Measurements from ENCODE around the gene ZNF750.

The ZNF750 gene

DNA sequence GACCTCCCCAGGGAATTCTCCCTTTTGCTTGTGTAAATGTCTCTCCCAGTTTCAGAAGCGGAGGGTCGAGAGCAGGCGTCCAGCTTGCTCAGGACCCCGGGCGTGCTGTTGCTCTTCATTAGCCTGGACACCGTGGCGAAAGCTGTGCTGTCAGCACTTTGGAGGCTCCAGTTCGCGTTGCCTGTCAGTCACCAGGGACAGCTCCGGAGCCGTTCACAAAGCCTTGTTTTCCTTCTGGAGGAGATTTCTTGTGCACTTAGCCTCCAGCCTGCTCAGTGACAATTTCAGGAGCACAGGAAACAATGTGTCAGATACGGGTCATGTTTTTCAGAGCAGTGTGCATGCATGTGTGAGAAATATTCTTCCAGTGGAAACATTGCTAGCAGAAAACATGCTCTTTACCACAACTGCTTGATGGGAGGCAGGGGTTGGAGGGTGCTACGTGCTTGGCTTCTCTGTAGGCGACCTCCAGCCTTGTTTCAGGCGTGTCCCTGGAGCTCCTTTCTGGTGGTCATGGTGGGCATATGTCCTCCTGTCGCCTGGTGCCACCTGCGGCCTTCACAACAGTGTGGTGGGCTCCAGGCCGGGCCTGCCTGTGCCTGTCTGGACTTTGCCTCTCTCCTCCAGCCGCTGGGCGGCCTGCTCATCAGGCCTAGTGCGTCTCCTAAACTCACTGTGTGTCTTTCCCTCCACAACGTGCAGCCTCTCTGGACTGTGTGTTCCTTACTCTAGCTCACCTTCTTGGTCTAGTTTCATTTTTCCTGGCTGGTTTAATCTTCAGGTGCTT lies 29.0 kb downstream of the ZNF750 start:
- no peak for DNase-seq

DNA sequence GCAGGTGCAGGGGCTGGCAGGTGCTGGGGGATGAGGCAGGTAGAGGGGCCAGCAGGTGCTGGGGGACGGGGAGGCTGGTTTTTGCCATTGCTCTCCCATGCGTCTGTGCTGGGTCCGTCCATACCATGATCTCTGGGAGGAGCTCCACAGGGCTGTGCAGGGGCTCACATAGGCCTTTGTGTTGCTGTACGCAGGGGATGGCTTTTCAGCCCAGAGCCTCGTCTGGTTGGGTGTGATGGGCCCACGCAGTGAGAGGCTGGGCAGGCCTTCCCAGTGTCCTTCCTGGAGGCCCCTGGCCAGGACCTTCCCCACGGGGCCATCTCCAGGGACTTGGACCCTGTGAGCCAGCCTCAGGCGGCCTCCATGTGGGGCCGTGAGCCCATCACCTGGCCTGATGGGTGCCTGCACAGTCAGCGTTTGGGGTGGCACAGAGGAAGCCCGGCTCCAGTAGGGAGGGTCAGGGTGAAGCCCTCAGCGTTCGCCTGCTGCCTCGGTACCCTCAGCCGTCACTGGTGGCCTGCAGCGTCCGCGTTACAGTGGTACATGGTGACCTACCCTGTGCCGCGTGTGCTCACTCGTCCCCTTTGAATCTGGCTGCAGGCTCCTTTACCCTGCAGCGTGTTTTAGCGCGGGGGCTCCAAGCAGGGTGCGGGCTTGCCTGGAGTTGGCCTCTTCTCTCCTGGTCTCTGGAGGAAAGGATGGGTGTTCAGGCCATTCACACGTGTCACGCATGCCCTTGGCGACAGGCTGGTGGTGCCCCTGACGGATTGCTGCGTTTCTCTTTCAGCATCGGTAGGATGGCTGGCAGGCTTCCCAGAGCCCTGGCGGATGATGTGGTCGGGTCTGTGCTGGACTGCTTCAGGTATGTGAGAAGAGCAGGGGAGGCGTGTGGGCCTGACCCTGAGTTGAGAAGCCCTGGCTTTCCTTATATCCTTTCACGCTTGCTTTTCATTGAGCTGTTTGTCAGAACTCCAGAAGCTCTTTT lies 30.6 kb downstream of the ZNF750 start:
- DNase-seq, result no peak

DNA sequence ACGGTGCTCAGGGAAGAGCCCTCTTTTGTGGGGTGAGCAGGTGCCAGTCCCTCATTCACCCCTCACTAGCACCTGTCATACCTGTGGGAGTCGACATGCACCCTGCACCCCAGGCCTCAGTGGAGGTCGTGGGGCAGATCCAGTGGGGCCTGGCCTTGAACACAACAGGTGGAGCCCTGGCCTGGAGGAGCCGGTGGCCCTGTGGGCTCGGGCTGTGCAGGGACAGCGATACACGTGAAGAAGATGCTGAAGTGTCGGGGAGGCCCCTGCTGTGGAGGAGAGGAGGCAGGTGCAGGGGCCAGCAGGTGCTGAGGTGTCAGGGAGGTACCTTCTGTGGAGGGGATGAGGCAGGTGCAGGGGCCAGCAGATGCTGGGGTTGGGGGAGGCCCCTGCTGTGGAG lies 31.8 kb downstream of the ZNF750 start:
- no peak for DNase-seq

DNA sequence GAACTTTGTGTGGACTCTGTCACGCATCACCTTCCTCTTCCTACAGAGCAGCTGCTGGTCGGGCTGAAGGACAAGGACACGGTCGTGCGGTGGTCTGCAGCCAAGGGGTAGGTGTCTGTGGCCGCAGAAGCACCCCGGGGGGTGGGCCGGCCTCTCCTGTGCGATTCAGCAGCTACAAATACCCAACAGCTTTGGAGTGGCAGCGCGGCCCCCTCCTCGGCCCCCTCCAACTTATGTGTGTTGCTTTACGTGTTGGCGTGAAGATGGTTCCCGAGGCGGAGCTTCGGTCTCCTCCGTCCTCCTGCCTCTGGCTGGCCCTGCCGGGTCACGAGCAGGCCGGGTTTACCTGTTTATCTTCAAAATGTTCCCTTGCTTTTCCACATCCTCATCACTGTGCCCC lies 32.3 kb downstream of the ZNF750 start:
- DNase-seq, result no peak

DNA sequence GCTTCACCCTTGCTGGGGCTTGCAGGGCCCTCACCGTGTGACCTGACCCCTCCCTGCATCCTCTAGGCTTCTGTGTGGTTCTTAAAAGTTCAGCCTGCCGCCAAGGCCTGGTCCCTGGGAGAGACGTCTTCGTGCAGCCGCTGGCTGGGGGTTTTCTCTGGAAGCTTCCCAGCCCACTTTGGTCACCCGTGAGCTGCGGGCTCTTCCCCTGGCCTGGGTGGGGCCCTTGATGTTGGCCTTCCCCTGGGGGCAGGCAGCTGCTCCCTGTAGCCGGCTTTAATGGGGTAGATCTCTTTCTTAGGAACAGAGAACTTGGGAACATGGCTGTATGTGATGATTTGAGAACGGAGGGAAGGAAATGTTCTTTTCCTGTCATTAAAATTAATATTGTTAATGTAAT lies 32.7 kb downstream of the ZNF750 start:
- DNase-seq, result no peak

DNA sequence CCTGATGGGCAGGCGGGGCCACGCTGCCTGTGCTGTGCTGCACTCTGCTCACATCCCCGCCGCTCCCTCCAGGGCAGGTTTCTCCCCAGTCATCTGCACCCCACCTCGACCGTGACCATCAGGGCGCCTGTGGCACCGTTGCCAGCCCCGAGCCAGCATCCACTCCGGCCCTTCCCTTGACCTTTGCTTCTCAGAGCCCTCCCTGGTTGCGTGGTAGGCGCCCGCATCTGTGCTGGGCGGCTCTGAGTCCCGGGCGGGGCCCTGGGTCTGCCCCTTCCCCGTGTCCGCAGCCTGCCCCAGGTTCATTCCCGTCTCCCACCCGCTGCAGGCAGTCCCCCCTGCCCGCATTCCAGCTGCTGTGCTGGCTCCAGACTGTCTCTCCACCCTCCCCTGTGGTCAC lies 33.2 kb downstream of the ZNF750 start:
- no peak for DNase-seq

DNA sequence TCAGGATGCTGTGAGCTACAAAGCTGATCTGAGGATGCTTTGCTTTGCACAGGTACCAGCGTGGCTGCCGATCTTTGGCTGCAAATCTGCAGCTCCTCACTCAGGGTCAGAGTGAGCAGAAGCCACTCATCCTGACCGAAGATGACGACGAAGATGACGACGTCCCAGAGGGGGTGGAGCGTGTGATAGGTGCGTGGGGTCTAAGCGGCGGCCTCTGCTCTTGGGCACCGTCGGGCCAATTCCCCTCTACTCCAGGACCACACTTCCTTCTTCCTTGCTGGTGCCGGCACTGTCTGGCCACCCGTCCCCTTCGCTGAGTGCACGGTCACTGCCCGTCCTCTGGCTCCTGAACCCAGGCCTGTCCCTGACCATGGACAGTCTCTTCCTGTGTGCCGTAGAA lies 34.0 kb downstream of the ZNF750 start:
- DNase-seq, result no peak

DNA sequence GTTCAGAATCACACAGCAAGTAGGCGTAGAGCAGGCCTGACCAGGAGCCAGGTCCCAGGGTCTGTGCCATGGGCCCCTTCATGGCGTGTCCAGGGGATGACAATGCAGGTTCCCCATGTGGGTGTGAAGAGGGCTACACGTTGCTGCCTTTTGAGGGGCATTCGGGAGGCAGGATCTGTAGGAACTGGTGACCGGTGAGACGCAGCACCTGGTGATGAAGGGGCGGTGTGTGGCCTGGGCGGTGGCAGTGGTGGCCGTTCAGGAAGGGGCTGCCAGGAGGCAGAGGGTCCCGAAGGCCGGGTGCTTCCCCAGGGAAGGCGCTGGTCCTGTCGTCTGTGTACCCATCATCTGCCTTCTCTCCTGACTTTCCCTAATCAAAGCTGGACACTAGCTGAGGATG lies 34.6 kb downstream of the ZNF750 start:
- no peak for DNase-seq

DNA sequence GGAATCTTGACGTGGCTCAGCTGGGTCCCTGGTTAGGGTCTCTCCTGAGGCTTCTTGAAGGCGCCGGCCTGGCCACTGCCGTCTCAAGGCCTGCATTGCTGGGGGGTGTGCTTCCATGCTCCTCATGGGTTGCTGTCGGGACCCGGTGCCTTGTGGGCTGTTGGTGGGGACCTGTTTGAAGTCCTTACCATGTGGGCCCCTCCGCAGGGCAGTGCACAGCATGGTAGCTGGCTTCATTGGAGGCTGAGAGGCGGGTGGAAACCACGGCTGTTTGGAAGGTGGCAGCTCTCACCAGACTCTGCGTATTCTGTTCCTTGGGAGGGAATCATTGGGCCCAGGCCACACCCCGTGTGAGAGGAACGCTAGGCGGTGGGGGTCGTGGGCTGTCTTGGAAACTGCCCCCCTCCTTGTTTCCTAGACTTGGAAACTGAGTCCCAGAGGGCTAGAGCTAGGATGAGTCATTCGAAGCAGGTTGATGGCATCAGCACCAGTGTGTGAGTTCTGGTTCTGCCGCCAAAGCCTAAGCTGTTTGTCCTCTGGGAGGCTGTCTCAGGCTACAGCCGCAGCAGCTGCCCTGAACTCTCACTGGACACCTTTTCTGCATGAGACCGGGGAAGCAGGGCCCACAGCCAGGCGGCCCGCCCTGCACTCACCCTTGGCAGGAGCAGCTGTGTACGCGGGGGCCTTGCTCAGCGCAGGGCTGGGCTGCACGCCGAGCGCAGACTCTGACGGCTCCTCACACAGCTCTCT lies 35.2 kb downstream of the ZNF750 start:
- no peak for DNase-seq

DNA sequence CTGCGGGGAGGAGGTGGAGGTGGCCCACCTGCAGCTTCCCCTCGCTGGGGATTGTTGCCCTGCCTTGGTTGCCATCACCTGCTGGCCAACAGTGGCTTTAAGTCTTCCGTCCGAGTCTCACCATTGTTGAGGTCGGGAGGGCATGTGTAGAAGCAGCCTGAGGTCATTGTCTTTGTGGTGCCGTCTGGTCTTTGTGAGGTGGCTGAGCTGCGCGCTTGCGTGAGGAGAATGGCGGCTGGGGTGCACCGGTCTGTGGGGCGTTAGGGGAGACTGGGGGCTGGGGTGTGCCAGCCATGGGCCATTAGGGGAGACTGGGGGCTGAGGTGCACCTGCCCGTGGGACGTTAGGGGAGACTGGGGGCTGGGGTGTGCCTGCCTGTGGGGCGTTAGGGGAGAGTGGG lies 36.2 kb downstream of the ZNF750 start:
- DNase-seq, result no peak

DNA sequence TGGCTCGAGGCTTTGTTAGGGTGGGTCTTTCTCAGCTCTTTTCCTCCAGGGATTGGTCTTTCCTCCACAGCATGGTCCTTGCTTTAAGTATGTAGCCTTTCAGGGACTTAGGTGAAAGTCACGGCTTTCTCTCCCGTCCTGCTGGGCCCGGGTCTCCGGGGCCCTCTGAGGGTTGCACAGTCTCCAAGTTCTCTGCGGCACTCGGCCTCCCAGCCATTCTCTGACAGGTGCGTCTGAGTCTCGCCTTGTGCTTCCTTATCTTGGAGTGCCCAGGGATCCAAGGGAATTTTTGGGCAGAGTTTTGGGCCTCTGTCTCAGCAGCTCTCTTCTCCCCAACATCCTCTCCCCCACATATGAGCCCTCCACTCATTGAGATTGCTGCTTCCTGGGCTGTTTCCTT lies 36.6 kb downstream of the ZNF750 start:
- DNase-seq, result no peak

DNA sequence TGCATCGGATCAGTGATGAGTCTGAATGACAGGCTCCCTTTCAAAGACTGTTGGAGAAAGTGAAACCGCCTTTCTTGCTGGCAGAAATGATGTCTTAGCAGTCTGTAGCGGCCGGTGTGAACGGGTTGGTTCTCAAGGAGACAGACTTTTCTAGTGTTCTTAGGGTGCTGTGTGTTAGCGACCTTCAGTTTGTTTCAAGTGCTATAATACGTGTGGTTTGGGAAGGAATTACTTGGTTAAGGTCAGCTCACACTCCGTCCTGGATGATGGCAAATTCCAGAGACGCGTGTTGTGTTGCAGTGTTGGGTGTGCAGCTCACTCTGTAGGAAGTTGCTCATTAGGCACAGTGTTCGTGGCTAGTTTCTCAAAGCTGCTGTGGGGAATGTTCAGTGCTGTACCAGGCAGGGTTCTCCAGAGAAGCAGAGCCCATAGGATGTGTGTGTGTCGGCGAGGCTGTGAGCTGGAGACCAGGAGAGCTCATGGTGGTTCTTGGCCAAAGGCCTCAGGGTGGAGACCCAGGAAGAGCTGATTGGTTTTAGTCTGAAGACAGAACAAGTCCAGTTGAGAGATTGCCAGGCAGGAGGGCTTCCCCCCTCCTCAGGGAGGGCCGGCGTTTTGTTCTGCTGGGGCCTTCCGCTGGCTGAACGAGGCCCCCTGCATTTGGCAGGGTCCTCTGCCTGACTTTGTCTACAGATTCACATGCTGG lies 37.6 kb downstream of the ZNF750 start:
- no peak for DNase-seq

DNA sequence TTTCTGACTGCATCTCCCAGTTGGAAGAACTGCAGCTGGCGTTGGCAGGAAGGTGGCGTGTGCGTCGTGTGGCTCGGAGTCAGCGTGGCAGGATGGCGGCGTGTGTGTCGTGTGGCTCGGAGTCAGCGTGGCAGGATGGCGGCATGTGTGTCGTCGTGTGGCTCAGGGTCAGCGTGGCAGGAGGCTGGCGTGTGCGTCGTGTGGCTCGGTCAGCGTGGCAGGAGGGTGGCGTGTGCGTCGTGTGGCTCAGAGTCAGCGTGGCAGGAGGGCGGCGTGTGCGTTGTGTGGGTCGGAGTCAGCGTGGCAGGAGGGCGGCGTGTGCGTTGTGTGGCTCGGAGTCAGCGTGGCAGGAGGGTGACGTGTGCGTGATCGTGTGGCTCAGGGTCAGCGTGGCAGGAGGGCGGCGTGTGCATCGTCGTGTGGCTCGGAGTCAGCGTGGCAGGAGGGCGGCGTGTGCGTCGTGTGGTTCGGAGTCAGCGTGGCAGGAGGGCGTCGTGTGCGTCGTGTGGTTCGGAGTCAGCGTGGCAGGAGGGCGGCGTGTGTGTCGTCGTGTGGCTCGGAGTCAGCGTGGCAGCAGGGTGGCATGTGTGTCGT lies 38.3 kb downstream of the ZNF750 start:
- DNase-seq, result no peak

DNA sequence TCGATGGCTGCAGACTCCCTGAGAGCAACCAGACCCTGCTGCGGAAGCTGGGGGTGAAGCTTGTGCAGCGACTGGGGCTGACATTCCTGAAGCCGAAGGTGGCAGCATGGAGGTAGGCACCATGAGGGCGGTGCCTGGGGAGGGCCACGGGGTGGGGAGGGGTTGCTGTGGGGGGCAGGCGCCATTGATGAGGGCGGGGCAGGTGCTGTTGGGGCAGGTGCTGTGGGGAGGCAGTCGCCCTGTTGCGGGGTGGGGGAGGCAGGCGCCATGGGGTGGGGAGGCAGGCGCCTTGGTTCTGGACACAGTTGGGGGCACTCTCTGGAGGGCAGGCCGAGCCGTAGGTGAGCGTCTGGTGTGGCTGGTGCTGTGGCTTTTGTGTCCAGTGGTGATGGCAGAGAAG lies 38.9 kb downstream of the ZNF750 start:
- no peak for DNase-seq

DNA sequence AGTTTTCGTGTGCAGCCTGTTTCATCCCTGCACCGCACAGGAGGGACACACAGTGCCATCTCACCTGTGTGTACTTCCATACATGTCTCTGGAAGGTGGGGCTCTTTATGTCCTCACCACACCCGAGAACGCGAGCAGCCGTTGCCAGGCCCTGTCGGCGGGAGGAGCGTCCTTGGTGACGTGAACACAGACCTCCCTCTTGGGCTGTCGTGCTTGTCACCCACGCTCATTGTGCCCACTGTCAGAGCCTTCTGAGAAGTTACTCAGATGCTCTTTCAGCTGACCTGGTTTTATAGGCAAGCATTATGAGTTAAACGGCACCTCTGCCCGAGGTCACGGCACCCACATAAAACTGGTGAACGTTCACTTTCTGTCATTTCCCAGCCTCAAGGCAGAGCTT lies 40.2 kb downstream of the ZNF750 start:
- no peak for DNase-seq

DNA sequence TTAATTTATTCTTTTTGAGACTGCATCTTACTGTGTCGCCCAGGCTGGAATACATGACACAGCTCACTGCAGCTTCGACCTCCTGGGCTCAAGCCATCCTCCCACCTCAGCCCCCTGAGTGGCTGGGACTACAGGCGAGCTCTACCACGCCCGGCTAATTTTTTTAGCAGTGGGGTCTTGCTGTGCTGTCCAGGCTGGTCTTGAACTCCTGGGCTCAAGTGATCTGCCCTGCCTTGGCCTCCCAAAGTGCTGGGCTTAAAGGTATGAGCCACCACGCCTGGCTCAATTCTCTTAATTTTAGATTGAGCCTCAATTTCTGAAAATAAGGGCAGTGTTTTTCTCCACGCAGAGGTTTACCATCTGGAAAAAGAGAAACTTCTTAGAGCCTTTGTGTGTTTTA lies 41.1 kb downstream of the ZNF750 start:
- no peak for DNase-seq

DNA sequence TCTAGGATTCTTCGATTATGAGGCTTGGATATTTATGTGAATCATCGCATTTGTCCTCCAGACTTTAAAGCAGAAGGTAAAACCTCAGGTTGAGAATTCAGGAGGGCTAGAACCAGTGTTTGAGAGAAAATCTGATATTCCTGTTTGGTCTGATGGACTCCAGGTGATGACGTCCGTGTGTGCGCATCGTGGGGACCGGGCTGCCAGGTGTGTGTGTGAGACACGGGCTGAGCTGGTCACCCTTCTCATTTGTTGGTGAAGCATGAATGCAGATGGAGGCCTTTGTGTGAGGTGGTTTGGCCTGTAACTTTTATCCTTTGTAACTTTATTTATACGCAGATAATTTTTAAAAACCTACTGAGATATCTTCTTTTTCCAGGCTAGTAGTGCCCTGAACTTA lies 42.8 kb downstream of the ZNF750 start:
- no peak for DNase-seq

DNA sequence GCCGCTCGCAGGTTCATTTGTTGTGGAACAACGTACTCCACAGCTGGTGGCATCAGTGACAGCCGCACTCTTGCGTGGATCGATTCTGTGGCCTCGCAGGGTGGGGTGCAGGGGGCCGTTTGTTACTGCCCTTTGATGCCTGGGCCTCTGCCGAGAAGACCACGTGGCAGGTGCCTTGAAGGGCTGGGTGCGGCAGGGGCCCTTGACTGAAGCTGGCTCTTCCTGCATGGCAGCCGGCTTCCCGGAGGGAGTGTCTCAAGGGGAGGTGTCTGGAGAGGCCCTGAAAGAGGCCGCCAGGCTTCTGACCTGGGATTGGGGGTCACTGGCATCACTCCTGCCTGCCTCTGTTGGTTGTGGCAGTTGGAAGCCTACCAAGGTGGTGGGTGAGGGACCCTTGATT lies 44.2 kb downstream of the ZNF750 start:
- no peak for DNase-seq

DNA sequence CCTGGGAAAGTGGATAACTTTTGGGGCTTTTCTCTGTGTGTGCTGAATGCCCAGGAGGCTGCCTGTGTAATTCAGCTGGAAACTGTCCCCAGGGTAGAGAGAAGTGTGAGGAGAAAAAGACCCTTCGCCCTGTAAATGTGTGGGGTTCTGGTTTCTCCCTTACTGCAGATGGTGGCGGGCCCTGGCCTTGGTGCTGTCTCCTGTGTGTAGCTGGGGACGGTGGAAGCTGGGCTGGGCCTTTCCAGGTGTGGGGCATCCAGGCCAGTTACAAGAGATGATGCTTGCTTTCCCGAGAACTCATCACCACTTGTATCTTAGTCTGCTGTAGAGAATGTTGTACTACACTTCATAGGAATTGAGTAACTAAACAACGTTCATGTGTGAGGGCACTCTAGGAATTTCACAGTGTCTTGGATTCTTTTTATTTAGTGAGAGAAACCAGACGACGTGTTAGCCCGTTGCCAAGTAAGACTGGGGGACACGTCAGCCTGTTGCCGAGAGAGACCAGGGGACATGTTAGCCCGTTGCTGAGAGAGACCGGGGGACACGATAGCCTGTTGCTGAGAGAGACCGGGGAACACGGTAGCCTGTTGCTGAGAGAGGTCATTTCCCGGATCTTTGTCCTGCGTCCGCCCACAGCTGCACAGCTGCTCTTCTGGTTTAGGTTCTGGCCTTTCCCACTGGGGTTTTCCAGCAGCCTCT lies 44.9 kb downstream of the ZNF750 start:
- DNase-seq, result no peak

DNA sequence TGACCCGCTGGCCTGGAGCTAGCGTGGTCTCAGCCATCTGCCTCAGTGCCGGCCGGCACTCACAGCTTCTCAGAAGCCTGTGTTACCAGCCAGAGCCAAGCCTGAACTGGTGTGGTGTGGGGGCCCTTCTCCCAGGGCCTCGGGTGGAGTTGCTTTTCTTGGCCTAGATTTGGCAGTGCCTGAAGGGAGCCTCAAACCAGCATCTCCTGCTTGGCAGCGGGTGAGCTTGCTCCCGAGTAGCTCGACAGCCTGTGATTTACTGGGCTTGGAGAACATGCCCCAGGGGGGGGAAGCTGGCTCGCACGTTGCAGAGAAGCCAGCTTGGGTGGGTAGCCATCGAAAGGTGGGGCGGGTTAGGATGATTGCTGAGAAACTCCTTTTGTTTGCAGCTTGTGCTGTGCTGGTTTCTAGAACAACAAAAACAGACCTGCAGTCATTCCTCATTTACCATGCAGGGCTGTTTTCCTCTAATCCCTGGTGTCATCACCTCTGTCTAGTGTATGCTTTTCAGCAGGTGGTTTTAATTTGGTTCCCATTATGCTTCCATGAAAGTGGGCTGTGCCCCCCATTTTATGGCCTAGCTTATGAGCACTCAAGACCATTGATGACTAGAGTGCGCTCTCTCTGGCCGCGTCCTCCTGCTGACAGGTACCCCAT lies 45.7 kb downstream of the ZNF750 start:
- DNase-seq, result no peak

DNA sequence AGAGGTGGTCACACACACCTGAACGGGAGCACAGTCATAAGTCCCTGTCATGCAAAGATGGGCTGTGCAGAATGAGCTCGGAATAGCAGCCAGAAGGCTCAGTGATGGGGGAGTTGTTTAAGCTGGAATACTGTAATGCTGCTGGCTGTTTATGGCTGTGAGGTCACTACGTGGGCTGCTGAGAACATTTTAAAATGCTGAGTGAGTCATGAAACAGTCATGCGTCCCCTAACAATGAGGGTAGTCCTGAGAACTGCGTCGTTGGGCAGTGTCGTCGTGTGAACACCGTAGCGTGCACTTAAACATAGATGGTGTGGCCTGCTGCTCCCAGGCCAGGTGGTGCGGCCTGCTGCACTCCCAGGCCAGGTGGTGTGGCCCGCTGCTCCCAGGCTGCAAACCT lies 48.3 kb downstream of the ZNF750 start:
- no peak for DNase-seq

All from suppressor macrophage (primary cell).